Neuronal stem cell (in vitro differentiated cells): Measurements from ENCODE around the gene MAP3K4.
A peak's percentile ranks its signal among the peaks of the same experiment; 100 is the strongest.

ENCODE experiments used
- DNase-seq: peaks from one replicate; pipeline ENCODE4 v3.0.0-alpha.2; 2013; ENCODE audit warnings: low spot score
- H2AFZ ChIP-seq: one replicate; pipeline ENCODE4 v1.6.1; 2013; ENCODE audit warnings: mild to moderate bottlenecking, low read length, inconsistent platforms
- H2AK5ac ChIP-seq: 2 replicates; pipeline ENCODE4 v1.6.1; 2013; ENCODE audit warnings: low read depth, mild to moderate bottlenecking, inconsistent platforms, low read length, moderate library complexity, mixed read lengths
- H2BK120ac ChIP-seq: 2 replicates; pipeline ENCODE4 v1.6.1; 2013; ENCODE audit warnings: low read depth, mild to moderate bottlenecking, inconsistent platforms, low read length, moderate library complexity, mixed read lengths
- H2BK12ac ChIP-seq: one replicate; pipeline ENCODE4 v1.6.1; 2013; ENCODE audit warnings: low read length, inconsistent platforms
- H2BK15ac ChIP-seq: 2 replicates; pipeline ENCODE4 v1.6.1; 2013; ENCODE audit warnings: mild to moderate bottlenecking, low read length, inconsistent platforms, mixed read lengths
- H2BK5ac ChIP-seq: one replicate; pipeline ENCODE4 v1.6.1; 2013; ENCODE audit warnings: inconsistent platforms, mild to moderate bottlenecking, low read length, moderate library complexity
- H3K14ac ChIP-seq: one replicate; pipeline ENCODE4 v1.6.1; 2013; ENCODE audit warnings: low read length, inconsistent platforms
- H3K18ac ChIP-seq: 2 replicates; pipeline ENCODE4 v1.6.1; 2013; ENCODE audit warnings: low read length, inconsistent platforms
- H3K23ac ChIP-seq: 2 replicates; pipeline ENCODE4 v1.6.1; 2013; ENCODE audit warnings: low read depth, mild to moderate bottlenecking, mixed read lengths, low read length, inconsistent platforms; ENCODE audit not compliant: poor library complexity
- H3K27ac ChIP-seq: replicated peaks from 3 replicates; pipeline ENCODE4 v1.5.1; 2013; ENCODE audit warnings: low read length, inconsistent platforms
- H3K27me3 ChIP-seq, 3 experiments: 2 replicates each; pipeline ENCODE4 v1.6.1; 2013; ENCODE audit warnings: low read length in 3 of 3, mild to moderate bottlenecking in 2 of 3, inconsistent platforms in 1 of 3, low read depth in 1 of 3, mixed read lengths in 1 of 3, moderate library complexity in 1 of 3; ENCODE audit not compliant: control insufficient read depth in 3 of 3, insufficient read depth in 3 of 3
- H3K36me3 ChIP-seq, 2 donors: replicated peaks in 1 of 2; 2 replicates each; pipeline ENCODE4 v1.6.1; 2013; ENCODE audit warnings: low read length in 2 of 2; ENCODE audit not compliant: control insufficient read depth in 2 of 2, insufficient read depth in 2 of 2
- H3K4ac ChIP-seq: 2 replicates; pipeline ENCODE4 v1.6.1; 2013; ENCODE audit warnings: inconsistent platforms, mild to moderate bottlenecking, low read length, moderate library complexity
- H3K4me1 ChIP-seq, 2 donors: 1 replicate in 1 of 2; 2 replicates in 1 of 2; pipeline ENCODE4 v1.6.1; 2013; ENCODE audit warnings: low read length in 2 of 2, low read depth in 1 of 2; ENCODE audit not compliant: control insufficient read depth in 2 of 2, insufficient read depth in 1 of 2
- H3K4me2 ChIP-seq: one replicate; pipeline ENCODE4 v1.6.1; 2013; ENCODE audit warnings: mild to moderate bottlenecking, low read length, inconsistent platforms; ENCODE audit not compliant: insufficient read depth, poor library complexity, severe bottlenecking
- H3K4me3 ChIP-seq, 2 donors: 2 replicates each; pipeline ENCODE4 v1.5.1; 2013; ENCODE audit warnings: low read length in 2 of 2, mild to moderate bottlenecking in 2 of 2, inconsistent platforms in 1 of 2, moderate library complexity in 1 of 2
- H3K79me1 ChIP-seq: one replicate; pipeline ENCODE4 v1.6.1; 2013; ENCODE audit warnings: low read depth, mild to moderate bottlenecking, inconsistent platforms, low read length, moderate library complexity
- H3K9ac ChIP-seq: one replicate; pipeline ENCODE4 v1.6.1; 2013; ENCODE audit warnings: mild to moderate bottlenecking, low read depth, low read length, inconsistent platforms; ENCODE audit not compliant: poor library complexity
- H3K9me3 ChIP-seq, 2 donors: replicated peaks in 1 of 2; 2 replicates each; pipeline versions ENCODE3 to v1.6.1; 2013; ENCODE audit warnings: low read length in 2 of 2, mild to moderate bottlenecking in 2 of 2, inconsistent platforms in 1 of 2, low read depth in 1 of 2, mixed read lengths in 1 of 2, moderate library complexity in 1 of 2; ENCODE audit not compliant: control insufficient read depth in 2 of 2, insufficient read depth in 1 of 2
- H4K8ac ChIP-seq: one replicate; pipeline ENCODE4 v1.6.1; 2013; ENCODE audit warnings: low read depth, mild to moderate bottlenecking, inconsistent platforms, low read length, moderate library complexity
- H4K91ac ChIP-seq: one replicate; pipeline ENCODE4 v1.6.1; 2013; ENCODE audit warnings: low read length, low read depth, mild to moderate bottlenecking, inconsistent platforms; ENCODE audit not compliant: poor library complexity
- WGBS, 2 donors: extraction: QIAGEN DNeasy Blood & Tissue Kit; methylation state at CpG; one replicate each; pipeline ENCODE4 v1.1.7; 2013; ENCODE audit warnings: missing lambda C conversion rate in 2 of 2, mixed read lengths in 1 of 2; ENCODE audit not compliant: insufficient read length in 2 of 2, insufficient replicate concordance in 1 of 2; ENCODE audit errors: extremely low coverage in 2 of 2; 5-methylcytosine and 5-hydroxymethylcytosine counted together

Gene MAP3K4

DNA sequence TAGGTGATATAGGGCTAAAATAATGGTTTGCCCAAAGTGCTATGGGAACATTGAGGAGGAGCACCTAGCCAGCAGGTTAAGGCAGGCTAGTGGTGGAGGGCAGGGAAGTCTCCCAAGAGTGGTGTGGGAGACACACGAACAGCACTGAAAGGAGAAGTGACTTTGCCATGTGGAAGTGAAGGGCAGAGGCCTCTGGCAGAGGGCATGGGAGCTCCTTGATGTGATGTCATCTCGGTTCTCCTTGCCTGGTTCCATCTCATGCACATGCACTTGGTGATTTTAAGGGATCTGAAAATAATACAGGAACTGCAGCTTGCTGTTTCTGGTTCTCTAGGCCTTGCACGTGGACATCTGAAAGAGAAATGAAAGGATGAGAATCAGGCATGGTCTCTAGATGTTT lies 4.7 kb upstream of the MAP3K4 start:
- Histone ChIP-seq H4K91ac (no peak overlapping the region), H3K27ac (no peak overlapping the region), H3K4me1 (peaks cover 0 to 7% of the 10 kb centered on the region in 2 donors), H3K4me2 (no peak overlapping the region), H2BK12ac (no peak overlapping the region), H3K36me3 (no peaks in the 10 kb centered on the region), H3K18ac (no peak overlapping the region), H3K14ac (no peak overlapping the region), H3K79me1 (no peaks in the 10 kb centered on the region), H3K9me3 (peaks cover 9 to 18% of the 10 kb centered on the region in 2 donors), H3K4me3 (no peak overlapping the region), H2BK15ac (no peak overlapping the region), H3K9ac (no peak overlapping the region), H3K4ac (no peak overlapping the region), H2AK5ac (no peak overlapping the region), H2AFZ (no peak overlapping the region), H3K23ac (no peak overlapping the region), H2BK5ac (no peak overlapping the region), H2BK120ac (no peak overlapping the region), H4K8ac (no peak overlapping the region), H3K27me3 (no peaks in the 10 kb centered on the region)
- no peak for DNase-seq
- WGBS, 2 donors, result no CpG with 5 or more reads among the region's 3 CpGs

DNA sequence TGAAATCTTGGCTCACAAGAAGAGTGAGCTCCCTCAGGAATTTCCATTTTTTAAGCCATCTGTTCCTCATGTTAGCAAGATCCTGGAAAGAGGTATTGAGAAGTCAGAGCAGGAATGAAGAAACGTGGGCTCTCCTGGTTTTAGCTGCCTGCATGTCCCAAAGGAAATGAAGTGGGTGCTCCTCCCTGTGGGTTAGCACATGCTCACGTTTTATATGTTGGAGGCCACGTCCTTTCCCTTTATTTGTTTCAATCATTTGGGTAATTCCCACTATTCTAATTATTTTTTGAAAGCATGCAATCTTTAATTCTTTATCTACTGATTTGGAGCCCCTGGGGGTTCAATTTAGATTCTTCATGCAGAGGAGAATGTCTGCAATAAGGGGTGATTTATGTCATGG lies 4.3 kb upstream of the MAP3K4 start:
- Histone ChIP-seq H4K8ac (no peak overlapping the region), H3K27me3 (no peaks in the 10 kb centered on the region), H3K23ac (no peak overlapping the region), H2AFZ (no peak overlapping the region), H2AK5ac (no peak overlapping the region), H3K27ac (no peak overlapping the region), H3K79me1 (peaks cover under 1% of the 10 kb centered on the region), H3K14ac (no peak overlapping the region), H2BK15ac (no peak overlapping the region), H3K36me3 (no peaks in the 10 kb centered on the region), H3K4me1 (peaks cover 0 to 7% of the 10 kb centered on the region in 2 donors), H3K4me2 (no peak overlapping the region), H2BK120ac (no peak overlapping the region), H3K9ac (no peak overlapping the region), H3K4me3 (no peak overlapping the region), H2BK12ac (no peak overlapping the region), H3K9me3 (peaks cover 9 to 18% of the 10 kb centered on the region in 2 donors), H4K91ac (no peak overlapping the region), H3K4ac (no peak overlapping the region), H3K18ac (no peak overlapping the region), H2BK5ac (no peak overlapping the region)
- no peak for DNase-seq
- no CpG with 5 or more reads among the region's 3 CpGs for WGBS, 2 donors

DNA sequence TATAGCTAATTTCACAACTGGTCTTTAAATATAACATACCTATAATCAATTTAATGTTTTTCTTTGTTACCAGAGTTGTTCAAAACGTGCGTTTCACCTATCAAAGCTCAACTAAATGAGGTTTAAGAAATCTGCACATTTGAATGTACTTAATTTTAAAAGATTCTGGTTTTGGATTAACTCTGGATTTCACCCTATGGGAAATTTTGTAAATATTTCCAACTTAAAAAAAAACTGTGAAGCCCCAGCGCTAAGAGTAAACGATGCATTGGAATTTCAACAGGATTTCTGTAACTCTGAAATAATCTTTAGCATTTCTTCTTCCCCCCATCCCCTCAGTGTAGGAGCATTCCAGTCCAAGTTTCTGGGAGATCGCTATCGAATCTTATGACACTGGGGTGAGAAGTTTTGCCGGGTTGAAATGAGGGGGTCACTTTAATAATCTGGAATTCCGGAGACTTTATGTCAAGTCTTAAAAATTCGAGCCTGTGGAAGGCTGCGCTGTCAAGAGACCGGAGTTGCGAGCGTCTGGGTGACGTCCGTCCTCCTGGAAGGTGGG lies 643 bp upstream of the MAP3K4 start:
- Histone ChIP-seq H3K27ac (peak overlapping the region; percentile 82), H3K9me3 (peaks cover 4 to 9% of the 10 kb centered on the region in 2 donors), H3K4ac (no peak overlapping the region), H3K4me1 (peaks cover 2 to 10% of the 10 kb centered on the region in 2 donors), H2BK12ac (no peak overlapping the region), H3K9ac (no peak overlapping the region), H2BK120ac (no peak overlapping the region), H4K8ac (no peak overlapping the region), H3K27me3 (no peaks in the 10 kb centered on the region), H3K79me1 (peaks cover 4% of the 10 kb centered on the region), H3K23ac (peak overlapping the region; percentile 98), H3K4me3 (peak overlapping the region; percentile 55 to 82), H3K18ac (no peak overlapping the region), H3K14ac (no peak overlapping the region), H2AFZ (peak overlapping the region; percentile 97), H2BK5ac (peak overlapping the region; percentile 42), H3K36me3 (peaks cover 0 to 5% of the 10 kb centered on the region in 2 donors), H2BK15ac (peak overlapping the region; percentile 84), H3K4me2 (peak overlapping the region; percentile 67), H2AK5ac (no peak overlapping the region), H4K91ac (no peak overlapping the region)
- WGBS, 2 donors, result no CpG with 5 or more reads among the region's 15 CpGs
- no peak for DNase-seq

DNA sequence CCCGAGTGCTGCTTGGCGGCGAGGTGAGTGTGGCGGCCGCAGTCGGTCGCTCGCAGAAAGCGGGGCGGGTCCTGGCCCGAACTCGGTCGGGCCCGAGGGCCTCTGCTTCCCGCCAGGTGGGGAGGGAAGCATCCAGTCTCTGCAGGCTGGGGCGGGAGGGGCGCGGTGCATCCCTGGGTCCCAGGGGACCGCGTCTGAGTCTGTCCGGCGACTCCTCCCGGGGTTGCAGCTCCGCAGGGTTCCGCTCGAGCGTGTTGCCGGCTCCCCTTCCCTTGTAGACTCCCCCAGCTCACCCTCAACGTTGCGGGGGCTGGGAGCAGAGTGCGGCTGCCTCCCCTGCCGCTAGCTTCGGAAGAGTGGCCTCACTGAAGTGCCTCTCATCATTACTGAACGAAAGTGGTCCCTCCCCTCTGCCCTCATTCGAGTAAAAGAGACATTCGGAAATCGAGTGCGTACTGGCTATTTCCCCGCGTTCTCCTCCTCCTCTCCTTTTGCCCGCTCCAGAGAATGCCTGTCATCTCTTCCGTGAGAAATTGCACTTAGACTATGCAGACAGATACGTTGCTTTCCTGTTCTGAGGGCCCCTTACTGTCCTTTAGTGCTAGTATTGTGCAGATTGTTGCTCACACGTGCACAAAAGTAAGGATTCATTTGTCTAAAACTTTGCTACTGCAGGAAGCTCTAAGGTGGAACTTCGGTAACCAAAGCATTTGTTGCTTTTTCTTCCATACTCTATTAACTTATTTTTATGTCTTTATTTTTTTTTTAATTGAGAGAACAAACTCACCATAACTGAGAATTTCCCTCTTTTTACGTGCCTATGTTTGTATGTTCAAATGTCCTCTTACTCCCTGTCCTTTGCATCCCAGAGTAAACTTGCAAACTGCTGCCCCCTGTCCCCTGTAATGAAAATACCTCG lies 751 bp downstream of the MAP3K4 start:
- peak overlapping the region; percentile 40 for H2BK120ac ChIP-seq
- peak overlapping the region; percentile 72 for H3K4me2 ChIP-seq
- peak overlapping the region; percentile 84 for H2BK15ac ChIP-seq
- DNase-seq, result peak; percentile 51
- H3K14ac ChIP-seq, result peak overlapping the region; percentile 99
- H3K18ac ChIP-seq, result peak overlapping the region; percentile 96
- peaks cover 0 to 5% of the 10 kb centered on the region in 2 donors for H3K36me3 ChIP-seq
- peak overlapping the region; percentile 97 for H2AFZ ChIP-seq
- peak overlapping the region; percentile 72 for H2AK5ac ChIP-seq
- H3K23ac ChIP-seq, result peak overlapping the region; percentile 98
- peak overlapping the region; percentile 55 to 82 for H3K4me3 ChIP-seq
- peaks cover under 1 to 1% of the 10 kb centered on the region in 2 donors for H3K9me3 ChIP-seq
- no peaks in the 10 kb centered on the region for H3K27me3 ChIP-seq
- peak overlapping the region; percentile 81 for H3K27ac ChIP-seq
- H3K9ac ChIP-seq, result peak overlapping the region; percentile 97
- no peak overlapping the region for H4K8ac ChIP-seq
- no peak overlapping the region for H2BK12ac ChIP-seq
- WGBS, 2 donors, result no CpG with 5 or more reads among the region's 47 CpGs
- no peak overlapping the region for H4K91ac ChIP-seq
- H3K4me1 ChIP-seq, result peaks cover 2 to 10% of the 10 kb centered on the region in 2 donors
- H2BK5ac ChIP-seq, result peak overlapping the region; percentile 96
- peaks cover 7% of the 10 kb centered on the region for H3K79me1 ChIP-seq
- no peak overlapping the region for H3K4ac ChIP-seq
